HFF-Myc (cell line): ENCODE results near the gene SLC25A3.
"Not testable (repeated sequence)": the region's sequence is repeated elsewhere in the genome, so short reads cannot be mapped to it uniquely, and the experiment has no call there.

Experiments
- DNase-seq: peaks from one replicate; pipeline ENCODE4 v3.0.0-alpha.2; 2011; ENCODE audit warnings: low read depth; ENCODE audit errors: extremely low read depth
- H3K4me3 ChIP-seq: replicated peaks from 2 replicates; pipeline ENCODE4 v1.5.1; 2011; ENCODE audit warnings: low read depth, mild to moderate bottlenecking, control low read depth, low read length
- TF ChIP-seq, protein P1 (sequence below): IDR thresholded peaks from 2 replicates; pipeline ENCODE4 v1.5.1; 2012; ENCODE audit warnings: mild to moderate bottlenecking, low read depth, low read length, control low read depth; ENCODE audit errors: missing control alignments

Gene SLC25A3

DNA sequence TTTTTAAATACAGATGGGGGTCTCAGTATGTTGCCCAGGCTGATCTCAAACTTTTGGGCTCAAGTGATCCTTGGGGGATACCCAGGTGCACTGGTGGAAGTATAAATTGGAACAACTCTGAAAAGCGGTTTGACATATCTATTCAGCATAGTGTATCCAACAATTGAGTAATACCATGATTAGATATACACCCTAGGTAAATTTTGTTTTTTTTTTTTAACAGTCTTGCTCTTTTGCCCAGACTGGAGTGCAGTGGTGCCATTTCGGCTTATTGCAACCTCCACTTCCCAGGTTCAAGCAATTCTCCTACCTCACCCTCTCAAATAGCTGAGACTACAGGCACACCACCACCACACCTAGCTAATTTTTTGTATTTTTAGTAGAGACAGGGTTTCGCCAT lies 31.6 kb upstream of the SLC25A3 start:
- no peak overlapping the region for H3K4me3 ChIP-seq
- DNase-seq = no peak
- TF ChIP-seq, protein P1, sequence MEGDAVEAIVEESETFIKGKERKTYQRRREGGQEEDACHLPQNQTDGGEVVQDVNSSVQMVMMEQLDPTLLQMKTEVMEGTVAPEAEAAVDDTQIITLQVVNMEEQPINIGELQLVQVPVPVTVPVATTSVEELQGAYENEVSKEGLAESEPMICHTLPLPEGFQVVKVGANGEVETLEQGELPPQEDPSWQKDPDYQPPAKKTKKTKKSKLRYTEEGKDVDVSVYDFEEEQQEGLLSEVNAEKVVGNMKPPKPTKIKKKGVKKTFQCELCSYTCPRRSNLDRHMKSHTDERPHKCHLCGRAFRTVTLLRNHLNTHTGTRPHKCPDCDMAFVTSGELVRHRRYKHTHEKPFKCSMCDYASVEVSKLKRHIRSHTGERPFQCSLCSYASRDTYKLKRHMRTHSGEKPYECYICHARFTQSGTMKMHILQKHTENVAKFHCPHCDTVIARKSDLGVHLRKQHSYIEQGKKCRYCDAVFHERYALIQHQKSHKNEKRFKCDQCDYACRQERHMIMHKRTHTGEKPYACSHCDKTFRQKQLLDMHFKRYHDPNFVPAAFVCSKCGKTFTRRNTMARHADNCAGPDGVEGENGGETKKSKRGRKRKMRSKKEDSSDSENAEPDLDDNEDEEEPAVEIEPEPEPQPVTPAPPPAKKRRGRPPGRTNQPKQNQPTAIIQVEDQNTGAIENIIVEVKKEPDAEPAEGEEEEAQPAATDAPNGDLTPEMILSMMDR = no peak

DNA sequence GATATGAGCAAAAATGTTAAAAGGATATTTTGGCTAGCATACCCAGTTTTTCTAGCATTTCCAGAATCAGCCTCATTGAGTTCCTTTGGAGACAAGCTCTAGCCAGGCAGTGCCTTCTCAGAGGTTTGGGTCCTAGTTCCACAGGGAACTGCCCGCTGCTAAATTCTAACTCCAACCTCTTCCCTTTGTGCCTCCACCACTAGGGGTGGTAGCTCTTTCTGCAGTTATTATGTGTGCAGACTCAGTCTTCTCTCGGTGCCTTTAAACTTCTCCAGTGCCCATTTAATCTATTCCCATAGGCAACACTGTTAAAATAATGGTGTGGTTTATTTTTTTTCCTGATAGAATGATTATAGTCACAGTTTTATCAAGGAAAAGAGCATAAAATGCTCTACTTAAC lies 21.5 kb upstream of the SLC25A3 start:
- no peak overlapping the region for H3K4me3 ChIP-seq
- TF ChIP-seq, protein P1 = peak; percentile 35

DNA sequence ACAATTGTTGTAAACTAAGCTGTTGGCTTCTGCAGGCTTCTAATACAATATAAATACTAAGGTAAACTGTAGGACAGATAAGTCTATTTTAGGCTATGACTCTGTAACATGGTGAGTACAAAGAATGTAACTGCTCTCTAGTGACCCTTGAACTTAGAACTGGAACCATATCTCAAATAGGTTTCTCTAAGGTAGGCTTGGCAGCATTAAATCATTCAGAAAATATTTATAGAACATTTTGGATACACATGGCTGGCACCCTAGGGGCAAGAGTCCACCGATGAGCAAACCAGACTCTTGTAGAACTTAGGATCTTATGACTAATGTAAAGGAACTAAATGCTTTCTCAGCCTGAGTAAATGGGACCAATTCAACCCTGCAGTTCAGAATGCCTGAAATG lies 19.4 kb upstream of the SLC25A3 start:
- TF ChIP-seq, protein P1 = no peak
- DNase-seq = no peak
- H3K4me3 ChIP-seq = no peak overlapping the region

More for the DNA sequence above, 21.5 kb upstream of the SLC25A3 start:
- DNase-seq = no peak

DNA sequence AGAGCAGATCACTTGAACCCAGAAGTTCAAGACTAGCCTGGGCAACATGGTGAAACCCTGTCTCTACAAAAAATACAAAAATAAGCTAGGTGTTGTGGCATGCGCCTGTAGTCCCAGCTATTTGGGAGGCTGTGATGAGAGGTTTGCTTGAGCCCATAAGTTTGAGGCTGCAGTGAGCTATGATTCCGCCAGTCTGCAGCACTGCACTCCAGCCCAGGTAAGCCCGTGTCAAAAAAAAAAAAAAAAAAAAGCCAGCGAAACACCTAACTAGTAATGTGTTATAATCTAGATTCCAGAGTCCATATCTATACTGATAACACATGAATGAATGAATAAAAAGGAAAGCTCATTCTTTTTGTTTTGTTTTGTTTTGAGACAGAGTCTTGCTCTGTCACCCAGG lies 18.5 kb upstream of the SLC25A3 start:
- TF ChIP-seq, protein P1 = no peak
- H3K4me3 ChIP-seq = no peak overlapping the region
- no peak for DNase-seq

DNA sequence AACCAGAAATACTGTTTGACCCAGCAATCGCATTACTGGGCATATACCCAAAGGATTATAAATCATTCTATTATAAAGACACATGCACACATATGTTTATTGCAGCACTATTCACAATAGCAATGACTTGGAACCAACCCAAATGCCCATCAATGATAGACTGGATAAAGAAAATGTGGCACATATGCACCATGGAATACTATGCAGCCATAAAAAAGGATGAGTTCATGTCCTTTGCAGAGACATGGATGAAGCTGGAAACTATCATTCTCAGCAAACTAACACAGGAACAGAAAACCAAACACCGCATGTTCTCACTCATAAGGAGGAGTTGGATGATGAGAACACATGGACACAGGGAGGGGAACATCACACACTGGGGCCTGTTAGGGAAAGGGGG lies 16.7 kb upstream of the SLC25A3 start:
- H3K4me3 ChIP-seq, DNase-seq: not testable (repeated sequence)

DNA sequence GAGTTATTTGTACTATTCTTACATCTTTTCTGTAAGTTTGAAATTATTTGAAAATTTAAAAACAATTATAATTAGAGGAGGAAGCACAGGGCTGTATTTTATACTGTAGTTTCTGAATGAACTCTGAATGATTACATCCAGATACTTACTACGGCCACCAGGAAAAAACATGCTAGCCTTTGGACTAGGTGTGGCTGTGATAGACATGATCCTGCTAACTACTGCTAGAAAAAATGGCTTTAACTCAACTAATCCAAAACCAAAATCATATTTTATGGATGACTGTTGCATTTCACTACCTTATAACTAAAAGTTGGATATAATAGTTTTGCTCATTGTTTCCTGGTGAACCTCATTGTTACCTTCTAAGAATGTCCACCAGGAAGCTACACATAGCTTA lies 15.1 kb upstream of the SLC25A3 start:
- TF ChIP-seq, protein P1 = no peak
- no peak for DNase-seq
- H3K4me3 ChIP-seq = no peak overlapping the region

DNA sequence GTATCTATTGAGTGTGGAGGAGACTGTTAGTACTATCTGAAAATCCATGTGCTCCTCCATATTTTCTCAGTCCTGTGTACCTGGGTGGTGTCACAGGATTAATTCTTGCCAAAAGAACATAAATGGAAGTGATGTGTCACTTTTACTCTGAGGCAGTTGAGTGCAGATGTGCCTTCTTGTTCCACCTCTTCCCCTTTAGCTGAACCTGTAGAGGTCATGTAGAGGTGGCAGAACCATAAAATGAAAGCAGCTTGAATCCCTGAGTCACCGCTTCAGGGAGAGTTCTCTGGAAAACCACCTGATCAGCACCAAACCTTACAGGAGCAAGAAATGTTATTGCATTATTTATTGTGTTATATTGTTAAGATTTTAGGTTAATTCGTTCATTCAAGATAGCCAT lies 14.7 kb upstream of the SLC25A3 start:
- TF ChIP-seq, protein P1 = no peak
- no peak for DNase-seq
- no peak overlapping the region for H3K4me3 ChIP-seq
